Astrocyte of the cerebellum (primary cell): ENCODE measurements around the gene GMPS.

ENCODE experiments used
- DNase-seq: peaks from one replicate; pipeline ENCODE4 v3.0.0-alpha.2; 2011; ENCODE audit warnings: low read depth
- H3K4me3 ChIP-seq: 2 replicates; pipeline ENCODE4 v1.5.1; 2011; ENCODE audit warnings: mild to moderate bottlenecking, low read depth, low read length, moderate library complexity
- in situ Hi-C: cut with HindIII; loops from 2 replicates; pipeline ENCODE4 v1.10.0; 2017; ENCODE audit warnings: low sequenced_read_pairs
- TF ChIP-seq, protein P1 (sequence below): IDR thresholded peaks from 2 replicates; pipeline ENCODE4 v1.5.1; 2012; ENCODE audit warnings: low read length, low read depth, moderate library complexity, mild to moderate bottlenecking; ENCODE audit errors: missing control alignments

GMPS gene

DNA sequence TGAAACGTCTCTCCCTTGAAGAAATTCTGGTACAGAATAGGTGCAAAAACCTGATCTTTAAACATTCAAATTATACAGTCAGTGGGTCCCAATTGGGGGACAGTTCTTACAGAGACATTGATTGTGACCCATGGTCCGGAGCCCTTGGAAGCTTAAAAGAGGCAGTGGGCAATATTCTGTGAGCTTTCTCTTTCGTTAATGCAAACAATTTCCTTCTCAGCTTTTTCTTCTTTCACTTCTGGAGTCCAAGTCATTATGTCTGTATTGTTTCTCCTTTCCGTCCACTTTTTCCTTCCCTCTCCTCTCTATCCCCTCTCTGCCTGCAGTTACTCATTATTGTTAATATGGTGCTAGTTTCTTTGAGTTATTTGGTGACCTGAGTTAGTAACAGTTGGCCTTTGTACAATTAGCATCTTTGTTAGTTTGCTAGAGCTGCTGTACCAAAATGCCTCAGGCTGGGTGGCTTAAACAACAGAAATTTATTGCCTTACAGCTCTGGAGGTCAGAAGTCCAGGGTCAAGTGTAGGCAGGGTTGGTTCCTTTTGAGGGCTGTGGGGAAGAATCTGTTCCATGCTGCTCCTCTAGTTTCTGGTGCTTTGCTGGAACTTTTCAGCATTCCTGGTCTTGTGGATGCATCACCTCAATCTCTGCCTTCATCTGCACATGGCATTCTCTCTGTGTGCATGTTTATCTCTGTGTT, 102.6 kb downstream of the GMPS start:
- H3K4me3 ChIP-seq, result no peak overlapping the region
- in situ Hi-C loops, result no loop called here

DNA sequence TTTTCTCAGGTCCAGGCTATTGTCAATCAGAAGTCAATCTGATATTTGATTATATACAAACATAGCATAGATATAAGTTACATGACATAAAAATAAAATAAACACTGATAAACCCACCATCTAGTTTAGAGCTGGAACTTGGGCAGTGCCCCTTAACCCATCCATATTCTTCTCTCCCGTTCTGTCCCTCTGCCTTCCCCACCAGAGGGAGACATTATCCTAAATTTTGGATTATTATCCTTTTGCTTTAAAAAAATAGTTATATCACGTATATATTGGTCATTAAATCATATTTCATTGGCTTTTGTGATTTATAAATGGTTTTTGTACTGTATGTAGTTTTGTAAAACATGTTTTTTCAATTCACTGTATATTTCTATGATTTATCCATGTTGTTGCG, 107.9 kb downstream of the GMPS start:
- no peak overlapping the region for H3K4me3 ChIP-seq
- DNase-seq, result no peak
- TF ChIP-seq, protein P1, sequence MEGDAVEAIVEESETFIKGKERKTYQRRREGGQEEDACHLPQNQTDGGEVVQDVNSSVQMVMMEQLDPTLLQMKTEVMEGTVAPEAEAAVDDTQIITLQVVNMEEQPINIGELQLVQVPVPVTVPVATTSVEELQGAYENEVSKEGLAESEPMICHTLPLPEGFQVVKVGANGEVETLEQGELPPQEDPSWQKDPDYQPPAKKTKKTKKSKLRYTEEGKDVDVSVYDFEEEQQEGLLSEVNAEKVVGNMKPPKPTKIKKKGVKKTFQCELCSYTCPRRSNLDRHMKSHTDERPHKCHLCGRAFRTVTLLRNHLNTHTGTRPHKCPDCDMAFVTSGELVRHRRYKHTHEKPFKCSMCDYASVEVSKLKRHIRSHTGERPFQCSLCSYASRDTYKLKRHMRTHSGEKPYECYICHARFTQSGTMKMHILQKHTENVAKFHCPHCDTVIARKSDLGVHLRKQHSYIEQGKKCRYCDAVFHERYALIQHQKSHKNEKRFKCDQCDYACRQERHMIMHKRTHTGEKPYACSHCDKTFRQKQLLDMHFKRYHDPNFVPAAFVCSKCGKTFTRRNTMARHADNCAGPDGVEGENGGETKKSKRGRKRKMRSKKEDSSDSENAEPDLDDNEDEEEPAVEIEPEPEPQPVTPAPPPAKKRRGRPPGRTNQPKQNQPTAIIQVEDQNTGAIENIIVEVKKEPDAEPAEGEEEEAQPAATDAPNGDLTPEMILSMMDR, result peak; percentile 45
- in situ Hi-C loops, result no loop called here

More for the DNA sequence above, 102.6 kb downstream of the GMPS start:
- TF ChIP-seq, protein P1, result no peak
- no peak for DNase-seq

DNA sequence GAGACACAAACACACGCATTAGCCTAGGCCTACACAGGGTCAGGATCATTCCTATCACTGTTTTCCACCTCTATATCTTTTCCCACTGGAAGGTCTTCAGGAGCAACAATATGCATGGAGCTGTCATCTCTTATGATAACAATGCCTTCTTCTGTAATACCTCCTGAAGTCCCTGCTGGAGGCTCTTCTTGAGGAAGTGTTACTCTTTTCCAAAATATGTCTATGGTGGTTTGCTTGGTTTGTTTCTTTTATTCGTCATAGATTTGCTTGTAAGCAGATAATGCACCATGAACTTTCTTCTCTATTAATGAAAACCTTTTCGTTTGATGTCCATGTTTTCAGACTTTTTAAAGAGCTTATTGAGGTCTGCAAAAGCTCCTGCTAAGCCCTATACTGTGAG, 109.3 kb downstream of the GMPS start:
- H3K4me3 ChIP-seq, result no peak overlapping the region
- TF ChIP-seq, protein P1, result no peak
- peak; percentile 39 for DNase-seq
- in situ Hi-C loops, result no loop called here

DNA sequence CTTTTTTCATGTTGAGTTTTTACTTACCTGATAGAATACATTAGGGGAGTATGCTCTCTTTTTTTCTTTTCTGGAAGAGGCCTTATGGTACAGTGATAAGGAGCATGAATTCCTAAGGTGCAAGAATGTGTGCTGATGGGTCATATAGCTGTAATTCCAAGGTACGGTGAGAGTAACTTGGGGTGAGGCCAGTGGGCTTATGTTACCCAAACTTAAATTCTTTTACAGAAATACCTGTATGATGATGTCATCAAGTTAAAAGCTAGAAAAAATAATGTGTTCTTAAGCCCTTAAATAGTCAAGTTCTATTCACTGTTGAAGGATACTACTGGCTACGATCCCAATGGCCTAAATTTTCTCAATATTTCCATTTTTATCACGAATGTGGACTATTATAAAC, 111.2 kb downstream of the GMPS start:
- DNase-seq, result no peak
- H3K4me3 ChIP-seq, result no peak overlapping the region
- TF ChIP-seq, protein P1, result no peak
- in situ Hi-C loops, result no loop called here

DNA sequence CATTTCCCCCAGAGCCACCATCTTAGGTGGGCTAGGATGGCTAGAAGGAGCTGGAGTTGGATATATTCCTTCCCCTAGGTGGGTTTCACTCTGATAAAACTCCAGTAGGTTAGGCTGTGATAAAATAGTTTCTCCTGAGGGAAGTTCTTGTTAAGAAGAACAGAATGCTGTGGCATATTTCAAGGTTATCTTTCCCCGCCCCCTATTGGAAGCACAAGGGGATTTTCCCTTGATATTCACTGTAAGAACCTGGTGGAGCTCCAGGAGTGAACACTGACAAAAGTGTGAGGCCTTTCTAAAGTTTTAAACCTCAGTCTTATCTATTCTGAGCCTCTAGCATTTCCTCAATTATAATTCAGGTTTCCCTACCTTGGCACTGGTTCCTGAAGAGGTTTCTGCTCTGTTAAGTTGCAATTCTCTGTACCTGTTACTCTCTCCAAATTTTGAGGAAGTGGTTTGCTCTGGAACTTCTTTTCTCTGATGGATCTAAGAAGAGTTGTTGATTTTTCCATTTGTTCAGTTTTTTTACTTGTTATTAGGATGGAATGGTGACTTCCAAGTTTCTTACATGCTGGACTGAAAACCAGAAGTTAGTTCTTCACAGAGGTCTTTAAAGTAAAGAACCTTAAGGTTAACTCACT, 113.5 kb downstream of the GMPS start:
- in situ Hi-C loops, result no loop called here
- TF ChIP-seq, protein P1, result no peak
- DNase-seq, result no peak

DNA sequence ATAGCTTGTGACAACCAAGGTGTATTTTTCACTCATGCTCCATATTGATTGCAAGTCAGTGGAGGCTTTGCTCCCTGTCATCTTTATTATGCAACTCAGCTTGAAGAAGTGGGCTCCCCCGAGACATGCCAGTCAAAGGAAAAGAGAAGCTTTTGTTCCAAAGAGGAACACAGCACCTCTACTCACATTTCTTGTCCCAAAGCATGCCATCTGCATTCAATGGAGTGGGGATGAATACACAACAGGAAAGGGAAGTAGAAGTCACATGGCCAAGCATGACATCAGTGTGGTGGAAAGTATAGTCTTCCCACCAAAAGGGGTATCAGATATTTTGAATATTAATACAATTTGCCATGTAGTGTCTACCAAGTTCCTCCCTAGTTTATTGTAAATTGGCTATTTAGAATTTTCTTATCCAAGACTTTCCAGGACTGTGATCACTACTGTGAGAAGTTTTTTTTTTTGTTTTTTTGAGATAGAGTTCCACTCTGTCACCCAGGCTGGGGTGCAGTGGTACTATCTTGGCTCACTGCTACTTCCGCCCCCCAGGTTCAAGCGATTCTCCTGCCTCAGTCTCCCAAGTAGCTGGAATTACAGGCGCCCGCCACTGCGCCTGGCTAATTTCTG, 114.5 kb downstream of the GMPS start:
- in situ Hi-C loops, result no loop called here
- TF ChIP-seq, protein P1, result no peak
- DNase-seq, result no peak
- no peak overlapping the region for H3K4me3 ChIP-seq

More for the DNA sequence above, 113.5 kb downstream of the GMPS start:
- no peak overlapping the region for H3K4me3 ChIP-seq
